Stimulated activated CD4-positive, alpha-beta T cell treated with anti-CD3 and anti-CD28 coated beads, Interleukin-1b, Interleukin-23, amount 100 ng/mL, for 1 hour (primary cell): ENCODE data around the gene UBE2E3.
"Not testable (repeated sequence)": the region's sequence is repeated elsewhere in the genome, so short reads cannot be mapped to it uniquely, and the experiment has no call there.

Experiments
- DNase-seq, 2 donors: peaks; one replicate each; pipeline ENCODE4 v3.0.0-alpha.2; 2020; ENCODE audit warnings: low read depth in 2 of 2

The UBE2E3 gene

DNA sequence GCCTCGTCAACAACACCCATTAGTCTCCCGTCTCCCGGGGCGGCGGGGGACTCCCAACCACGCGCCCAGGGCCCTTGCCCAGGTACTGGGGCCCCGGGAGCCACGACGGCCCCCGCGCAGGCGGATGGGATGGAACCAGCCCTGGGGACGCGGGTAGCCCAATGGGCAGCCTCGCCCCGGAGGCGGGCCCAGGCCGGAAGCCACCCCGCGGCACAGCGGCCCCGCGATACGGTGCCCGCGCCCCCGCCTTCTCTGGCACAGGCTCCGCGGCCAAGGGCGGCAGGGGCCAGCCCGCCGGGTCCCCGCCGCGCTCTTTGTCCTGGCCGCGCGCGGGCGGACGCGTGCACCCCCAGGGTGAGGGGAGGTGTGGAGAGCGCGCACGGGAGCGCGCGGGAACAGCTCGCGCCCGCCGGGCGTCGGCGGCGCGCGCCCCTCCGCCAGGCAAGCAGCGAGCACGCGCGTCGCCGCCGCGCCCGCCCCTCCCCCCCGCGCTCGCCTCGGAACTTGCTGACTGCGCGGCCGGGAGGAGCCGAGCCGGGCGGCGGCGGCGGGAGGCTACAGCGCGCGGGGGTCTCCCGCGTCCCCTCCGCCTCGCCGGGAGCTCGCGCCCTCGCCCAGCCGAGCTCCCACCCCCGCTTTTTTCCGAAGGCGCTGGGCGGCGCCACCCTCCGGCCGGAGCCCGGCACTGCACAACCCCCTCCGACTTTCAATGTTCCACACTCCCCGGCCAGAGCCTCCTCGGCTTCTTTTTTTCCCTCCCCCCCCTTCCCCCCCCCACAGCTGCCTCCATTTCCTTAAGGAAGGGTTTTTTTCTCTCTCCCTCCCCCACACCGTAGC, at the start of gene UBE2E3:
UBE2E3 (plus strand) TSS at position 500 of the 837 bp plus-strand sequence. CDS start 1,438 bp downstream, outside the sequence.
- peak; percentile 36 to 62 for DNase-seq

DNA sequence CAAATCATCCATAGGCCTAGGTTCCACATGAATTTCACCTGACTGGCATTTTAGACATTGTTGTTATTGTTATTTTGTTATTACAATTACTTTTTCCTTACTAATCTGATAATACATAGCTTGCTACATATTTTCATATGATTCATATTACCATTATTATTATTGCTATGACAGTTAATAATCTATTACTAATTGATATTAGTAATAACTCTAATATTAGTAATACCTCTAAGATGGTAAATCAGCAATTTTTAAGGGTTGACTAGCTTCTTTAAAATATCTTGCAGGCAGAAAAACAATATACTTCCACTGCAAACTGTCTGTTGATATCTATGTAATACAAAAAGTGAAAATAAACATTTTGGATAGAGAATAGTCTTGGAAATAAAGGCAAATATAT, 48.6 kb upstream of the UBE2E3 start:
- DNase-seq: no peak

DNA sequence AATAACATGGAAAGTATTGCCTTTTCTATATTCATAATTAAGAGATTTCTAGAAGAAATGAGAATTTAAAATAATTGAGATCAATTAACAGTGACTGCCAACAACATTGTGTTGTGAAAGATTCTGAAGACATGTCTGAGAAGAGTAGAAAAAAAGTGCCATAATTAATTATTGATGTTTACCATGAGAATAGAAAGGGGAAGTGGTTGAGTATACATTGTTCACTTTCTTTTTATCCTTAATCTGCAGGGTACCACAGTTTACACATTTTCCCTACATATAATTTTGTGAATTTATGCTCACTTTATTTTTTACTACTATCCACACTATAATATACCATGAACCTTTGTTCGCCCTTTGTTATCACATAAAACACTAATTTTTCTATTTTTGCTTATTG, 47.1 kb upstream of the UBE2E3 start:
- no peak for DNase-seq

DNA sequence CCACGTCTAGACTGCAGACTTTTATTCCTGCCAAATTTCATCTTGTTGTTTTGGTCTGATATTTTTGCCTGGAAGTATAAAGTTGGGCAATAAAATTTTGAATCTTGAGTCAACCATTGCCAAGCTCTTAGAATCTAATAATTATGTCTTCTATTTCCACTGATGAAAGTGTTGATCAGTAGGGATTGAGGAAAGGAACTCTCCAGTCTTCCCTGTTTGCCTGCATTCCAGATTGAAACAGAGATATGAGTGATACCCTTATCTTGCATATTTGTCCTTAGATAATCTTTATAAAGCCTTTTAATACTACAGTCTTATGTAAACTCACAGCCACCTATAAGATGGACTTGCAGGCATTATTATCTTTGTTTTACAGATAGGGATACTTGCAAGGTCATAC, 45.5 kb upstream of the UBE2E3 start:
- no peak for DNase-seq

DNA sequence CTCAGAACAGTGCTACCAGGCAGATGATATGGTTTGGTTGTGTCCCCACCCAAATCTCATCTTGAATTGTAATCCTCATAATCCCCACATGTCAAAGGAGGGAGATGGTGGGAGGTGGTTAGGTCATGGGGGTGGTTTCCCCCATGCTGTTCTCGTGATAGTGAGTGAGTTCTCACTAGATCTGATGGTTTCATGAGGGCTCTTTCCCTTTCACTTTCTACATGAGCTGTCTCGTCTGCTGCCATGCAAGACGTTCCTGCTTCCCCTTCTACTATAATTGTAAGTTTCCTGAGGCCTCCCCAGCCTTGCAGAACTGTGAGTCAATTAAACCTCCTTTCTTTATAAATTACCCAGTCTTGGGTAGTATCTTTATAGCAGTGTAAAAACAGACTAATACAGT, 42.9 kb upstream of the UBE2E3 start:
- not testable (repeated sequence) for DNase-seq

DNA sequence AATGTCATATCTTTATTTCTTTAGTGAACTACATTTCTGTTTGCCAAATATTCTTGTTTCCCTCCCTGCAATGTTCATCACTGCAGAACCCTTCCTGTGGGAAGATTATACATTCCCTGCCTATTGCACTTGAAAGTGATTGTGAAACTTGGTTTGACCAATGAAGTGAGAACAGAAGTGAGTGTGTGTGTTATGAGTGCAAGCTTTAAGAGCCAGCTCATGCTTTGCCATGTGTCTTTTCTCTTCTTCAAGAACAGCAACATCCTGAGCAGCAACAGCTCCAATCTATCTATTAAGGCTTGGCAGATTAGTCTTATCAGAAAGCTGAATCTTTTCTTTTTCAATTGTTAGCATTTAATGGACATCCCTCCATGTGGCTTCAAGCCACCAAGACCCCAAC, 42.0 kb upstream of the UBE2E3 start:
- DNase-seq: no peak

DNA sequence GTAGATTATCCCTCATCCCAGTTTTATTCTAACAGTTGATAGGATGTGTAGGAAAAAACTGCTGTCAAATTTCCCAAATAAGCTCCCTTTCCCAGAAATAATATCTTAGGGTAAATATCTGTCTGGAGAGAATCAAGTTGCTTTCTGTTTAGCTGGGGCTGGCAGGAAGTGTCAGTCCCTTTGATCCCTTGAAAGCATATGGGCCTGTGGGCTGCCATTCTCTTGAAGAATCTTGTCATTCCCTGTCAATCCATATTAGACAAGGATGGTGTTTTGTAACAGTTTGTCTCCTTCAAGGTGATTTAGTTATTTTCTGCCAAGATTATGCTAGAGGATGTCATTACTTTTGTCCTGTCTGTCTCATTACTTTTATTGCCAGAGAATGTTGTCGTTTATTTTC, 37.1 kb upstream of the UBE2E3 start:
- DNase-seq: no peak

DNA sequence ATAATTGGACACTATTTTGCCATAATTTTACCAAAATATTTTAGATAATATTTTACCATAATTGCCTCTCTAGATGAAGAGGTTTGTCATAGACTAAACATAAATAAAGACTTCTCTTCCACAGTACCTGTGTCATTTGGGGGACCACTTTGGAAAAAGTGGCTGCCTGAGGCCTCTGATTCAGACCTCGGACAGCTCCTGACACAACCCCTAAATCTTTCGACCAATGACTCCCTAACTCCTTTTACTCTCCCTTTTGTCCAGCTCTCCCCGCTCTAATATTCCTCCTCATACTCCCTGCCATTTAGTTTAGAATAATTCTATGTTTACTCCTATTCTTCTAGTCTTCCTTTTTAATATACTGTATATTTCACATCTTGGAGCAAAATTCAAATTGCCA, 36.0 kb upstream of the UBE2E3 start:
- no peak for DNase-seq

DNA sequence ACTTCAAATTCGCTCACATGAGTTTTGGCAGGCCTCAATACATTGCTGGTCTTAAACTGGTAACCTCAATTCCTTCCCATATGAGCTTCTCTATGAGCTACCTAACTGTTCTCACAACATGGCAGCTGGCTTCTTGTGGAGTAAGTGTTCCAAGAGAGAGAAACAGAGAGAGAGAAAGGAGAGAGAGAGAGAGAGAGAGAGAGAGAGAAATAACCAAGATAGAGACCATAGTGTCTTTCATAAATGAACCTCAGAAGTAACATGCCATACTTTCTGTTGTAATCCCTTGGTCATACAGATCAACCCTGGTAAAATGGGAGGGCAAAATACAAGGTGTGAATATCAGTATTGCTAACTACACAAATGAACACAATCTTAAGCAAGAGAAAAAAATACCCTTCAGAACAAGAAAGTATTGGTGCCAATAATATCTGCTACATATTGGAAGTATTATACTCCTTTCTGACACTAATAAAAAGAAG, 33.2 kb upstream of the UBE2E3 start:
- DNase-seq: no peak

DNA sequence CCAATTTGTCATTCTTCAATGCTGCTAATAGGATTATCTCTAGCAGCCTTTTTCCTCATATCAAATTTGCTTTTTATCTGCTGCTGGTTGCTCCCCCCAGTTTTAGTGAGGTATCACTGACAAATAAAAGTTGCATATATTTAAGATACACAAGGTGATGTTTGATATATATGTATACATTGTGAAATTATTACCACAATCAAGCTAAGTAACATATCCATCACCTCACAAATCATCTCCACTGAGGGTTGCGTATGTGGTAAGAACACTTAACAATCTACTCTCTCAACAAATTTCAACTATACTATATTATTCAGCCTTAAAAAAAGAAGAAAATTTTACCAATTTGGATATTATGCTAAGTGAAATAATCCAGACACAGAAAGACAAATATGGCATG, 30.5 kb upstream of the UBE2E3 start:
- no peak for DNase-seq

DNA sequence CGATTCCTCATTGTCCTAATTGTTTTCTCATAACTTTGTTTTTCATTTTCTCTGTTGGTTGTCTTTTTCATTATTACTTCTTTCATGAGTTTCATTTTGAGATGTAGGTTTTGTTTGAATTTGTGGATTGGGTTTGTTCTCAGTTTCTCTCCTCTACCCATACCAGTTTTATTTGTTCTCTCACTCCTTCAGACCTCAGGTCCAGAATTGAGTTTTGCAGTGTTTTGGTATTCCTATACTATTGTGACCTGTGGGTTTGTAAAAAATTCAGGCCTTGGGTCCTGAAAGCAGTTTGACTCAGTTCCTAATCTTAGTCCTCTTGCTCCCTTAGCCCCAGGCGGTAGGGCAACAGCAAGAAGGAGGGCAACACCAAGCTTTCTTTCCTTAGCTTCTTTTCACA, 28.3 kb upstream of the UBE2E3 start:
- DNase-seq: no peak

DNA sequence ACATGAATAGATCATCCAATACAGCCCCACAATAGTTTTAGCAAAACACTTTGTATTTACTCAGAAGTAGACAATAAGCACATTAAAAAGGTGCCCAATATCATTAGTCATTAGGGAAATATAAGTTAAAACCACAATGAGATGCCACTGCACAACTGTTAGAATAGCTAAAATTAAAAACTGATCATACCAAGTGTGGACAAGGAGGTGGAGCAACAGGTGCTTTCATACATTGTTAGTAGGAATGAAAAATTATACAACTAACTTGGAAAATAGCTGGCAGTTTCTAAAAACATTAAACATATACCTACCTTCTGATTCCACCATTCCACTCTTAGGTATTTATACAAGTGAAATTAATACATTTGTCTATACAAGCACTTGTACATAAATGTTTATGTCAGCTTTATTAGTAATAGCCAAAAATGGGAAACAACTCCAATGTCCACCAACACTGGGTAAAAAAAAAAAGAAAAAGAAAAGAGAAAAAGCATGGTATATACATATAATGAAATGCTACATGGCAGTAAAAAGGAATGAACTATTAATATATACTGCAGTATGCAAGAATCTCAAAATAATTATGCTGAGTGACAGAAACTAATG, 27.6 kb upstream of the UBE2E3 start:
- DNase-seq: no peak

DNA sequence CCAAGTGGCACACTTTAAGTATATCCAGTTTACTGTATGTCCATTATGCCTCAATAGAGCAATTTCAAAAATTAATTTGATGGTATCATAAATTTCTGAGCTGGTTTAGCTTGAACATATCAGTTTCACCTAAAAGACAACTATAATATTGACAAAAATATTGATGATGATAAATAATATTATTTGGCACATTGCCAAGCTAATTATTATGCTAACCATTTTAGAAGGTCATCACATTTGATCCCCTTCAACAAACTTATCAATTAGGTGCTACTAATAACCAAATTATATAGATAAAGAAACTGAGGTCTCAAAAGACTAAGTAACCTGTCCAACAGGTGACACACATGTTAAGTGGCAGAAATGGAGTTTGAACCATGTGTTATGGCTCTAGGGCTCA, 26.9 kb upstream of the UBE2E3 start:
- no peak for DNase-seq

DNA sequence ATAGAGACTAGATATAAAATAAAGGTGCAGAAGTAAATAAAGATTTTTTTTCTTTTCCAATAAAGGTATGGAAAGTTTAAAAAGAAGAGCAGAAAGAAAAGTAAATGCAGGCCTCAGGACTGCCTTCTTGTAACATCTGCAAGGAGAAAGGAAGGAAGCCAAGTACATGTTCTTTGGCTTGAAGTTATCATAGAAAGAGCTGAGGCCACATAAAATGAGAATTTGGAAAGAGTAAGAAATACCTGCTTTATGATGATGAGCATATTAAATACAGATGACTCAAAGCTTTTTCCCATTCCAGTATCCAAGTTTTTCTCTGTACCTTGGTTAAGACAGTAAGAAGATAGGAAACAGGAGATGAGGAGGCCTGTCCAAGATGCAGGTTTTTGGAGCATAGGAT, 25.3 kb upstream of the UBE2E3 start:
- DNase-seq: no peak

DNA sequence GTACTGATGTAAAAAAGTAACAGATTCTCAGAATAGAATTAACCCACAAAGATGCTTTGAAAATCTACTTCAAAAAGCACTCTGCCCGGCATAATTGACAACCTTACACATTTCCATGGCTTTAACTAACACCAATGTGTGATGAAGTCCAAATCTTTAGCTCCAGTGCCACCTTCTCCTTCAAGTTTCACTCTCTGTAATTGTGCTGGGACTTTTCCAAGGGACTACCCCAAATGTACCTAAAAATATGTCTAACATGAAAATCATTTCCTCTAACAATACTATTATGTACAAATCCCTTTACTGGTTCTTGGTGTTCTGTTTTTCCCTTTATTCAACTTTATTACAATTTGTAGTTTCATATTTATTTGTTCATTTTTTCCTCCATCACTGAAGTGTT, 20.6 kb upstream of the UBE2E3 start:
- DNase-seq: no peak

DNA sequence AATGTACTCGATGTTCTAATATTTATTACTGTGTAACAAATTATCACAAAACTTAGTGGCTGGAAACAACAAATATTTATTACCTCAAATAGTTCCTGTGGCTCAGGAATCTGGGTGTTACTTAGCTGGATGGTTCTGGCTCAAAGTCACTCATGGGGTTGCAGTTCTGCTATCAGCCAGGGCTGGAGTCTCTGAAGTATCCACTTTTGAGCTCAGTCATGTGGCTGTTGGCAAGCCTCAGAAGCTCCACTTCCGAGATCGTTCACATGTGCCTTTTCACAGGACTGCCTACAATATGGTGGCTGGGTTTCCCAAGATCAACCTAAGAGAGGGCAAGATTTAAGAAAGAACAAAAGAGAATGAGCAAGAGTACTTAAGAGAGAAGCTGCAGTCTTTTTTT, 19.4 kb upstream of the UBE2E3 start:
- DNase-seq: no peak

DNA sequence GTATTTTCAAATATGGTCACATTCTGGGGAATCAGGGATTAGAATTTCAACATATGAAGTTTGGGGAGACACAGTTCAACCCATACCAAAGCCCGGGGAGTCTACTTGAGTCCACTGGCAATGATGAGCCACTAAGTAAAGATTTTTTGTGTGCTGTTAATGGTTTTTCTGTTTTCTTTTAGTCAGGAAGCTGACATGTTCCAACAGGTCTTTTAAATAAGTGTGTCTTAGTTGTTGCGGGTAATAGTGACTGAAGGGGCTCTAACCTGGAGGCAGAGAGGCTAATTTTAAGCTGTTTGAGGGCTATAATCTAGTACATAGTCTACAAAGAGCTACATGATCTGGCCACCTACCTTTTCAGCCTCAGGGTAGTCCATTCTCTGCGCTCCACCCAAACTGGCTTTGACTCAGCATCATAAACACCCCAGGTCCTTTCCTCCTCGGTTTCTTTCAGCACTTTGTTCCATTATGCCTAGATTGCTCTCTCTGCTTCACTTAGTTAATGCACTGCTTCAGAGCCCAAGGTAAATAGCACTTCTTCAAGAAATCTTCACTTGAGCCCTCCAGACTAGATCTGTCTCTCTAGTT, 17.6 kb upstream of the UBE2E3 start:
- DNase-seq: no peak

DNA sequence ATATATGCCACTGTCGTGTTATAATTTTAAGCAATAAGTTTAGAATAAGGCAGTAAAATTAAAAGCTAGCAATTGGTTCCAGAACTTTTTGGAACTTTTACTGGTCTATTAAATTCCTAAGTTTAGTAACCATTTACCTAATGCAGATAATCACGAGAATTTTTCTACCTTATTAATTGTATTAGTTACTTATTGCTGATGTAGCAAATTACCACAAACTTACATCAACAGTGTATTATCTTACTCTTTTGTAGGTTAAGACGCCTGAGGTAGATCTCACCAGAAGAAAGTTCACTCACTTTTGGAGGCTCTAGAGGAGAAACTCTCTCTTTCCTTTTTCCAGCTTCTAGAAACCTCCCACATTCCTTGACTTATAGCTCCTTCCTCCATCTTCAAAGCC, 14.0 kb upstream of the UBE2E3 start:
- DNase-seq: no peak

DNA sequence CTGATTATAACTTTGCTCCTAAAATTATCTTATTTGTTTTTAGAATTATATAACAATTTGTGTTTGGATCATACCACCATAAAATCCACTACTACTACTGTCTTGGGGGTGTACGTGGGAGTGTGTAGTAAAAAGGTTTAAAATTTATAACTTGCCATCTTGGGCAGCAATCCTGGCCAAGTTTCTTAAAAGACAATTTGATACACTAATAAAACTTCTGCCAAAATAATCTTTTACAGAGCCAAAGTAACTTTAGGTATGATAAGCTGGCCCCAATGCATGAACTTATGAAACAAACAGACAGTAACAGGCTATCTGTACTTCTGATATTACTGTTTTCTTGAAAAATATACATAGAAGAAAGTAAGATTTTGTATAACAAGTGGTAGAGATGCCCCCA, 11.3 kb upstream of the UBE2E3 start:
- DNase-seq: no peak

DNA sequence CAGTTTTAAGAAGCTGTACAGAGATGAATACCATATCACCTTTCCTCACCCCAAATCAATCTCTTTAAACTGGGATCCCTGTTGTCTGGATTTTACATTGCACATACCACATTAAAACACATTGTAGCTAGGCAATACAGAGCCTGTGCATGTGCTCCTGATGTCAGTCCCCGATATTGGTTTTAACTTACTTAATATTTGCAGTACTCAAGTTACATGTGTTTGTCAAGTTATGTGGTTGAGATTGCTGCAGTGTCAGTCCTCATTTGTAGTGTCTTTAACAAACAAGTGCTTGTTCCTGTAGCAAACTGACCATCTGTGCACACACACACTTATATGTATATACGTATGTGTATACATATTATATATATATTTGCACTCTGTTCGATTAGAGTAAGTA, 10.4 kb upstream of the UBE2E3 start:
- no peak for DNase-seq

DNA sequence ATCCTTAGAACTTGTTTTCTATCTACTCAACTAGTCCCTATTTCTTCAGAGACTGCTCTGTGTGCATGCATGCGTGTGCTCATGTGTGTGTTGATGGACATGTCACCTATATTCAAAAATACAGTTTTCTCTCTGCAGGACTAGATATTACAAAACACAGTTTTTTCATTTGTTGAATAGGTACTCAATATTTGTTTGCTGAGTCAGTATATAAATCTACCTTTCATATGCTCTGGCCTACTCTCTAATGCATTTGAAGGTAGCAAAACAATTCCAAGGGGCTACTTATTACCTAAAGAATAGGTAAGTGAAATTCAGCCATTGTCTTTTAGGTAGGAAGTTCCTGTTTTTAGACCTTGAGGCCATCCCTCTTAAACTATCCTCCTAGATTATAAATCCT, 8.6 kb upstream of the UBE2E3 start:
- DNase-seq: no peak

DNA sequence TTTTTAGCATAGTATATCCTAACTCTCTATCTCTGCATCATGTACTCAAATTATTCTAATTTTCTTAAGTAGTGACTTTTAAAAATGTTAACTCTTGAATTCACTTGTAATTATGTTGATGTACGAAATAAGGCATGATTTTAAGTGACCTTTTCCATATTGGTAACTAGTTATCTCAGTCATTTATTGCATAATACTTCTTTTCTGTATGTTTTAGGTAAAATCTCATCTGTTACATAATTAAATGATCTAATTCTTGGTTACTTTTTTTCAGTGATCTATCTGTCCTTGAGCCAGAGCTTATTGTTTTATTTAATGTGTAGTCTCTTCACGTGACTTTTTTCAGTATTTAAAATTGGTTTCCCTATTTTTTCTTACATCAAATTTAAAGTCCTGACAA, 4.8 kb upstream of the UBE2E3 start:
- no peak for DNase-seq
